ENCODE data around the gene PIK3R5. TPM values are rescaled to one million over a fixed set of nuclear protein-coding genes. Genes with fewer than 3 reads are reported as not detected.

PIK3R5 gene
- total RNA-seq, 1 experiment from 2014 or later: 2.5 TPM

- no peak overlapping the region for H2AFZ ChIP-seq (ENCODE audit: low read depth, low read length, poor library complexity, severe bottlenecking)
- H3K9me3 ChIP-seq (ENCODE audit: control insufficient read depth in 1 of 2, insufficient read depth in 1 of 2, low read depth in 1 of 2, low read length in 2 of 2): no peaks in the 10 kb centered on the region
- DNase-seq (ENCODE audit: low read depth, low spot score) (no peak), ATAC-seq (no peak)
- H3K36me3 ChIP-seq (ENCODE audit: control insufficient read depth in 1 of 2, insufficient read depth in 2 of 2, low read length in 2 of 2): no peaks in the 10 kb centered on the region
- H3K79me2 ChIP-seq (ENCODE audit: insufficient read depth, low read length): no peaks in the 10 kb centered on the region
- intact Hi-C loops (cut with micrococcal nuclease): loop anchor here (10.0 kb wide), 2 partner anchors 514 to 626 kb away; partner anchors contain the start of gene RPL26
- POLR2A ChIA-PET: no interaction called here
- RAD21 ChIA-PET (ENCODE audit: low non-redundant PET in 1 of 2, low total read pairs in 2 of 2, uncharacterized antibody in 2 of 2, unreplicated experiment in 2 of 2): no interaction called here
- CTCF ChIA-PET: interaction anchor here (1.4 kb wide), 1 partner anchor 9 kb away, joined by 4 read pairs; no protein-coding TSS in a partner anchor
- H4K20me1 ChIP-seq (ENCODE audit: insufficient read depth): no peaks in the 10 kb centered on the region
- H3K4me1 ChIP-seq (ENCODE audit: control insufficient read depth in 1 of 2, insufficient read depth in 2 of 2, low read length in 2 of 2): peaks cover 0 to 5% of the 10 kb centered on the region in 2 experiments; a peak in 1 of 4 replicates
- H3K9me2 ChIP-seq (ENCODE audit: insufficient read depth): no peaks in the 10 kb centered on the region
- H3K4me2 ChIP-seq (ENCODE audit: low read length): no peak overlapping the region
- no peak overlapping the region for H3K4me3 ChIP-seq (replicated peaks in 1 of 2; ENCODE audit: low read depth in 1 of 2, low read length in 2 of 2)
- H3K27me3 ChIP-seq (ENCODE audit: insufficient read depth, low read length): peaks cover 3% of the 10 kb centered on the region; the same call in 1 of the 2 replicates
- no peak overlapping the region for H3K9ac ChIP-seq (ENCODE audit: low read length)
- H3K27ac ChIP-seq (ENCODE audit: low read depth, low read length): no peak overlapping the region
- TF ChIP-seq ZFX (IDR thresholded peaks at IDR 0.05): no peak
- TF ChIP-seq JUND (IDR thresholded peaks at IDR 0.05): no peak
- no peak for TF ChIP-seq RAD21 (IDR thresholded peaks at IDR 0.05; ENCODE audit: low read depth)
- TF ChIP-seq SRF (IDR thresholded peaks at IDR 0.05; ENCODE audit: low read depth): no peak
- no peak for TF ChIP-seq POLR2AphosphoS5 (IDR thresholded peaks at IDR 0.05; ENCODE audit: low read depth, low read length)
- TF ChIP-seq CTCF (IDR thresholded peaks at IDR 0.05 in 2 of 3, conservative IDR thresholded peaks at IDR 0.05 in 1 of 3; ENCODE audit: borderline replicate concordance in 1 of 3, insufficient read depth in 1 of 3, low read depth in 2 of 3, low read length in 2 of 3): no peak
- no peak for TF ChIP-seq CBX3 (IDR thresholded peaks at IDR 0.05; ENCODE audit: low read depth)
- no TSS peak for BruUV-seq (replicated peaks)
Measured at GRCh38 chr17:8898636-8899035, 66.9 kb downstream of the PIK3R5 start.

DNA sequence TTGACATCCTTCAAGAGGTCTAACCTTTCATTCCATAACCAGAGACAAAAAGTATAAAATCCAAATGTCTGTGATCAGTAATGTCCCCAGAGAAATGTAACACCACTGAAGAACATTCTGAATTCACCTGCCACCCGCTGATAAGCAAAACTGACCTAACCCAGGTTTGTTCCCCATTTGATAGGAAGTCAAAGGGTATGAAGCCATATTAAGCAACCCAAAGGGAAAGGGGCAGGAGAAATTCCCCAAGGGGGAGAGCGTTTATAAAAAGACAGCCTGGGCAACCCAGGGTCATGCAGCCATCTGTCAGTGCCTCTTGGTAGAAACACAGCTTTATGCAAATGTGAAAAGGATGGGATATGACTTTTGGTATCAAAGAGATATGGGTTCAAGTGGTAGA, 67.4 kb downstream of the PIK3R5 start:
- Histone ChIP-seq H4K20me1 (ENCODE audit: insufficient read depth) (no peaks in the 10 kb centered on the region), H3K9me2 (ENCODE audit: insufficient read depth) (no peaks in the 10 kb centered on the region), H3K9ac (ENCODE audit: low read length) (no peak overlapping the region), H3K36me3 (ENCODE audit: control insufficient read depth in 1 of 2, insufficient read depth in 2 of 2, low read length in 2 of 2) (no peaks in the 10 kb centered on the region), H3K4me1 (ENCODE audit: control insufficient read depth in 1 of 2, insufficient read depth in 2 of 2, low read length in 2 of 2) (peaks cover 0 to 5% of the 10 kb centered on the region in 2 experiments; a peak in 1 of 4 replicates), H2AFZ (ENCODE audit: low read depth, low read length, poor library complexity, severe bottlenecking) (no peak overlapping the region), H3K9me3 (ENCODE audit: control insufficient read depth in 1 of 2, insufficient read depth in 1 of 2, low read depth in 1 of 2, low read length in 2 of 2) (no peaks in the 10 kb centered on the region), H3K27me3 (ENCODE audit: insufficient read depth, low read length) (peaks cover 3% of the 10 kb centered on the region; the same call in 1 of the 2 replicates), H3K4me2 (ENCODE audit: low read length) (no peak overlapping the region), H3K27ac (ENCODE audit: low read depth, low read length) (no peak overlapping the region), H3K79me2 (ENCODE audit: insufficient read depth, low read length) (no peaks in the 10 kb centered on the region), H3K4me3 (replicated peaks in 1 of 2; ENCODE audit: low read depth in 1 of 2, low read length in 2 of 2) (no peak overlapping the region)
- CTCF ChIA-PET: interaction anchor here (1.4 kb wide), 1 partner anchor 9 kb away, joined by 4 read pairs; no protein-coding TSS in a partner anchor
- DNase-seq (ENCODE audit: low read depth, low spot score): no peak
- RAD21 ChIA-PET (ENCODE audit: low non-redundant PET in 1 of 2, low total read pairs in 2 of 2, uncharacterized antibody in 2 of 2, unreplicated experiment in 2 of 2): no interaction called here
- intact Hi-C loops (cut with micrococcal nuclease): loop anchor here (10.0 kb wide), 2 partner anchors 513 to 627 kb away; partner anchors contain the start of gene RPL26
- BruUV-seq (replicated peaks): no TSS peak
- POLR2A ChIA-PET: no interaction called here
- no peak for ATAC-seq
- TF ChIP-seq JUND (IDR thresholded peaks at IDR 0.05): no peak
- TF ChIP-seq YY1 (IDR thresholded peaks at IDR 0.05; ENCODE audit: extremely low read depth, insufficient replicate concordance, low read depth, low read length): no peak
- TF ChIP-seq SIN3A (IDR thresholded peaks at IDR 0.05; ENCODE audit: low read depth): no peak
- no peak for TF ChIP-seq CEBPB (IDR thresholded peaks at IDR 0.05; ENCODE audit: low read depth)
- TF ChIP-seq RAD21 (IDR thresholded peaks at IDR 0.05; ENCODE audit: low read depth): no peak
- no peak for TF ChIP-seq ZBTB33 (IDR thresholded peaks at IDR 0.05; ENCODE audit: extremely low read depth, insufficient replicate concordance, low read length)
- TF ChIP-seq, protein P1, sequence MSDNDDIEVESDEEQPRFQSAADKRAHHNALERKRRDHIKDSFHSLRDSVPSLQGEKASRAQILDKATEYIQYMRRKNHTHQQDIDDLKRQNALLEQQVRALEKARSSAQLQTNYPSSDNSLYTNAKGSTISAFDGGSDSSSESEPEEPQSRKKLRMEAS (IDR thresholded peaks at IDR 0.05): no peak
- no peak for TF ChIP-seq POLR2A (IDR thresholded peaks at IDR 0.05; ENCODE audit: borderline replicate concordance, extremely low read depth, insufficient read depth, insufficient read length)
- TF ChIP-seq ZFX (IDR thresholded peaks at IDR 0.05): no peak

Measured in HCT116 (cell line).